ENCODE data around the gene WNT9A. TPM values are rescaled to one million over a fixed set of nuclear protein-coding genes. Genes with fewer than 3 reads are reported as not detected.

WNT9A gene
- total and polyA plus RNA-seq, 2 of the 4 experiments (the other 2 are of a cell fraction) = 0.18 to 0.36 TPM

DNA sequence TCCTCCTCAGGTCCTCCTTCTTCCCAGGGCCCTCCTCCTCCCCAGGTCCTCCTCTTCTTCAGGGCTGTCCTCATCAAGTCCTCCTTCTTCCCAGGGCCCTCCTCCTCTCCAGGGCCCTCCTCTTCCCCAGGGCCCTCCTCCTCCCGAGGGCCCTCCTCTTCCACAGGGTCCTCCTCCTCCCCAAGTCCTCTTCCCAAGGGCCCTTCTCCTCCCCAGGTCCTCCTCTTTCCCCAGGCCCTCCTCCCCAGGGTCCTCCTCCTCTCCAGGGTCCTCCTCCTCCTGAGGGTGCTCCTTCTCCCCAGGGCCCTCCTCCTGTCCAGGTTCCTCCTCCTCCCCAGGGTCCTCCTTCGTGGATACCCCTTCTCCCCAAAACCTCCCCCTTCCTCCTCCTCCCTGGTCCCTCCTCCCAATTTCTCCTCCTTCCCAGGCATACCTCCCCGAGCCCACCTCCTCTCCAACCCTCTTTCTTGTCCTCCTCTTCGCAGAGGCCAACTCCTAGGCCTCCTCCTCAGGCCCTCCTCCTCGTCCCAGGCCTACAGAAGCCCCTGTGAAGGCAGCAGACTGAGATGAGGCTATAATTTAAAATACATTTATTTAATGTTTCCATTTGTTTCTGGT lies 29.5 kb downstream of the WNT9A start:
- BruUV-seq (replicated peaks) = no TSS peak
- no peak overlapping the region for H3K18ac ChIP-seq (ENCODE audit: low read depth, low read length)

More for the DNA sequence above, 29.5 kb downstream of the WNT9A start:
- no peak overlapping the region for H2BK20ac ChIP-seq (ENCODE audit: low read depth, low read length)
- in situ Hi-C loops (cut with MboI; ENCODE audit: low sequenced_read_pairs) (no loop called here), dilution Hi-C loops (cut with HindIII; ENCODE audit: low sequenced_read_pairs, unreplicated experiment) (no loop called here), intact Hi-C loops (cut with micrococcal nuclease) (no loop called here)
- no peaks in the 10 kb centered on the region for H4K20me1 ChIP-seq (ENCODE audit: insufficient read depth, low read length)
- ChIA-PET POLR2A (ENCODE audit: unreplicated experiment) (no interaction called here), CTCF (no interaction called here)
- no peak overlapping the region for H4K5ac ChIP-seq (ENCODE audit: low read depth, low read length)
- no peak overlapping the region for H2BK15ac ChIP-seq (ENCODE audit: low read depth, low read length)
- H2AFZ ChIP-seq (replicated peaks; ENCODE audit: low read length, poor library complexity) = no peak overlapping the region
- no peak overlapping the region for H2BK5ac ChIP-seq (ENCODE audit: low read depth, low read length, poor library complexity, severe bottlenecking)
- TF ChIP-seq, protein P1, sequence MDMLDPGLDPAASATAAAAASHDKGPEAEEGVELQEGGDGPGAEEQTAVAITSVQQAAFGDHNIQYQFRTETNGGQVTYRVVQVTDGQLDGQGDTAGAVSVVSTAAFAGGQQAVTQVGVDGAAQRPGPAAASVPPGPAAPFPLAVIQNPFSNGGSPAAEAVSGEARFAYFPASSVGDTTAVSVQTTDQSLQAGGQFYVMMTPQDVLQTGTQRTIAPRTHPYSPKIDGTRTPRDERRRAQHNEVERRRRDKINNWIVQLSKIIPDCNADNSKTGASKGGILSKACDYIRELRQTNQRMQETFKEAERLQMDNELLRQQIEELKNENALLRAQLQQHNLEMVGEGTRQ (IDR thresholded peaks at IDR 0.05; ENCODE audit: low read depth, low read length) = no peak
- TF ChIP-seq SMC3 (IDR thresholded peaks at IDR 0.05; ENCODE audit: low read depth, low read length) (no peak), NFE2L2 (IDR thresholded peaks at IDR 0.05; ENCODE audit: low read depth, low read length) (no peak), MAZ (IDR thresholded peaks at IDR 0.05; ENCODE audit: borderline replicate concordance, low read depth, low read length) (no peak), CEBPB (IDR thresholded peaks at IDR 0.05; ENCODE audit: low read depth, low read length) (no peak), RAD21 (IDR thresholded peaks at IDR 0.05; ENCODE audit: low read length) (no peak), FOS (IDR thresholded peaks at IDR 0.05; ENCODE audit: low read depth, low read length) (no peak), MXI1 (IDR thresholded peaks at IDR 0.05; ENCODE audit: borderline replicate concordance, low read depth, low read length) (no peak), RCOR1 (IDR thresholded peaks at IDR 0.05; ENCODE audit: insufficient replicate concordance, low read length) (no peak), MAFK (IDR thresholded peaks at IDR 0.05; ENCODE audit: low read depth, low read length) (no peak), CHD1 (IDR thresholded peaks at IDR 0.05; ENCODE audit: low read depth, low read length) (no peak), RFX5 (IDR thresholded peaks at IDR 0.05; ENCODE audit: low read depth, low read length) (no peak), POLR2A (IDR thresholded peaks at IDR 0.05; ENCODE audit: low read depth, low read length) (no peak), BHLHE40 (IDR thresholded peaks at IDR 0.05; ENCODE audit: low read depth, low read length) (no peak)
- TF ChIP-seq, protein P2, sequence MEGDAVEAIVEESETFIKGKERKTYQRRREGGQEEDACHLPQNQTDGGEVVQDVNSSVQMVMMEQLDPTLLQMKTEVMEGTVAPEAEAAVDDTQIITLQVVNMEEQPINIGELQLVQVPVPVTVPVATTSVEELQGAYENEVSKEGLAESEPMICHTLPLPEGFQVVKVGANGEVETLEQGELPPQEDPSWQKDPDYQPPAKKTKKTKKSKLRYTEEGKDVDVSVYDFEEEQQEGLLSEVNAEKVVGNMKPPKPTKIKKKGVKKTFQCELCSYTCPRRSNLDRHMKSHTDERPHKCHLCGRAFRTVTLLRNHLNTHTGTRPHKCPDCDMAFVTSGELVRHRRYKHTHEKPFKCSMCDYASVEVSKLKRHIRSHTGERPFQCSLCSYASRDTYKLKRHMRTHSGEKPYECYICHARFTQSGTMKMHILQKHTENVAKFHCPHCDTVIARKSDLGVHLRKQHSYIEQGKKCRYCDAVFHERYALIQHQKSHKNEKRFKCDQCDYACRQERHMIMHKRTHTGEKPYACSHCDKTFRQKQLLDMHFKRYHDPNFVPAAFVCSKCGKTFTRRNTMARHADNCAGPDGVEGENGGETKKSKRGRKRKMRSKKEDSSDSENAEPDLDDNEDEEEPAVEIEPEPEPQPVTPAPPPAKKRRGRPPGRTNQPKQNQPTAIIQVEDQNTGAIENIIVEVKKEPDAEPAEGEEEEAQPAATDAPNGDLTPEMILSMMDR (conservative IDR thresholded peaks at IDR 0.05; ENCODE audit: low read depth, low read length) = no peak
- TF ChIP-seq, protein P3, sequence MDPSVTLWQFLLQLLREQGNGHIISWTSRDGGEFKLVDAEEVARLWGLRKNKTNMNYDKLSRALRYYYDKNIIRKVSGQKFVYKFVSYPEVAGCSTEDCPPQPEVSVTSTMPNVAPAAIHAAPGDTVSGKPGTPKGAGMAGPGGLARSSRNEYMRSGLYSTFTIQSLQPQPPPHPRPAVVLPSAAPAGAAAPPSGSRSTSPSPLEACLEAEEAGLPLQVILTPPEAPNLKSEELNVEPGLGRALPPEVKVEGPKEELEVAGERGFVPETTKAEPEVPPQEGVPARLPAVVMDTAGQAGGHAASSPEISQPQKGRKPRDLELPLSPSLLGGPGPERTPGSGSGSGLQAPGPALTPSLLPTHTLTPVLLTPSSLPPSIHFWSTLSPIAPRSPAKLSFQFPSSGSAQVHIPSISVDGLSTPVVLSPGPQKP (IDR thresholded peaks at IDR 0.05; ENCODE audit: borderline replicate concordance, low read depth, low read length) = no peak
- H2AK9ac ChIP-seq (replicated peaks; ENCODE audit: low read depth, low read length, poor library complexity) = no peak overlapping the region
- H3K4me3 ChIP-seq (ENCODE audit: insufficient read depth, low read depth, low read length) = no peak overlapping the region
- no peak overlapping the region for H3K23ac ChIP-seq (ENCODE audit: low read depth, low read length)
- no peak overlapping the region for H3K56ac ChIP-seq (ENCODE audit: extremely low read depth, insufficient read depth, low read length)
- H3K9me1 ChIP-seq (ENCODE audit: insufficient read depth, low read length) = no peaks in the 10 kb centered on the region
- no peaks in the 10 kb centered on the region for H3K36me3 ChIP-seq (ENCODE audit: control insufficient read depth, insufficient read depth, low read length)
- no peak overlapping the region for H2AK5ac ChIP-seq (ENCODE audit: low read depth, low read length)
- no peak for ATAC-seq (ENCODE audit: low read depth)
- no peaks in the 10 kb centered on the region for H3K4me1 ChIP-seq (ENCODE audit: control insufficient read depth, insufficient read depth, low read length)
- H3K9me3 ChIP-seq (ENCODE audit: control insufficient read depth, insufficient read depth, low read length) = no peaks in the 10 kb centered on the region
- H3K14ac ChIP-seq (replicated peaks; ENCODE audit: low read depth, low read length) = no peak overlapping the region
- H3K79me1 ChIP-seq (ENCODE audit: low read depth in 1 of 2, low read length in 2 of 2) = no peaks in the 10 kb centered on the region
- no peak overlapping the region for H3K9ac ChIP-seq (ENCODE audit: low read depth, low read length)
- no peak overlapping the region for H3K4me2 ChIP-seq (ENCODE audit: low read depth, low read length)
- H4K8ac ChIP-seq (ENCODE audit: low read depth in 2 of 2, low read length in 2 of 2) = no peak overlapping the region
- peaks cover 1% of the 10 kb centered on the region; the same call in 1 of the 2 replicates for H3K27me3 ChIP-seq (ENCODE audit: control insufficient read depth, insufficient read depth, low read length)
- H3K4ac ChIP-seq (ENCODE audit: low read depth, low read length) = no peak overlapping the region
- H3K27ac ChIP-seq (ENCODE audit: insufficient read depth, low read length) = no peak overlapping the region
- H4K91ac ChIP-seq (ENCODE audit: insufficient read depth, low read depth, low read length) = no peak overlapping the region
- WGBS, 2 experiments (ENCODE audit: extremely low coverage in 2 of 2, insufficient read length in 1 of 2) = 60% methylated on average over 1 of the region's 5 CpGs; no CpG with 5 or more reads in 1 of the 2 experiments
- no peak overlapping the region for H2BK120ac ChIP-seq (ENCODE audit: low read depth, low read length)
- no peak for DNase-seq
